NCI-H510A (cell line): Measurements from ENCODE around the gene ZNF417.
A peak's percentile ranks its signal among the peaks of the same experiment; 100 is the strongest.
"Not testable (repeated sequence)": the region's sequence is repeated elsewhere in the genome, so short reads cannot be mapped to it uniquely, and the experiment has no call there.

ENCODE experiments used
- DNase-seq: peaks from one replicate; lab custom pipeline; 2025; lab: John Stamatoyannopoulos, UW

The ZNF417 gene

GRCh38 chr19:57916168-57916995, at the start of gene ZNF417:
ZNF417 (minus strand) TSS chr19:57916592; CDS start chr19:57916411, 181 bp downstream.
- peak; percentile 93 for DNase-seq

- no peak for DNase-seq
Observed at GRCh38 chr19:57964761-57965160, 48.4 kb upstream of the ZNF417 start.

DNA sequence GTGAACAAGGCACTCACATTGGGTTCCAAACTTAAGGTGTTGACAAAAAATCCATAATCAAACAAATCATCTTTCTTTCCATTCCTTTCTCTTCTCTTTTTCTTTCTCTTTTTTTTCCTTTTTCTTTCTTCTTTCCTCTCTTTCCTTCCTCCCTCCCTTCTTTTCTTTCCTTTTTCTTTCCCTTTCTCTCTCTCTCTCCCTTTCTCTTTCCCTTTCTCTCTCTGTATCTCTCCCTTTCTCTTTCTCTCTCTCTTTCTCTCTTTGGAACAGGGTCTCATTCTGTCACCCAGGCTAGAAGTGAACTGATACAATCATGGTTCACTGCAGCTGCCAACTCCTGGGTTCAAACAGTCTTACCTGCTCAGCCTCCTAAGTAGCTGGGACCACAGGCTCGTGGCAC, 45.4 kb upstream of the ZNF417 start:
- no peak for DNase-seq

DNA sequence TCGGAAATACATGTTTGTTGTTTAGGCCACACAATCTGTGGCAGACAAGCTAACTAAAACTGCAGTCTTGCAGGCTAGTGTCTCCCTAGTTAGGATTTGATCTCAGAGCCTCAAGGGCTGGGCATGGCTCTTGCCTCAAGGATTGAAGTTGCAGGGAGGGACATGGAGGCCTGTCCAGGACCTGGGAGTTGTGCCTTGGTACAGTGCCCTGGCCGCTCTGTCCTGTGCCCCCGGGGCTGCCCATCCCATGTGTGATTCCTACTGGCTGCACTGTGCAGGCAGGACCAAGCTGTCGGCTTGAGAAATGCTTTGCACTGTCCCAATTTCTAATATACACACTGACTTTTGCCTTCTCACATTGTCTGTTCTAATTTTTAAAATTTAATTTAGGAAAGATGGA, 38.6 kb upstream of the ZNF417 start:
- DNase-seq, result no peak

DNA sequence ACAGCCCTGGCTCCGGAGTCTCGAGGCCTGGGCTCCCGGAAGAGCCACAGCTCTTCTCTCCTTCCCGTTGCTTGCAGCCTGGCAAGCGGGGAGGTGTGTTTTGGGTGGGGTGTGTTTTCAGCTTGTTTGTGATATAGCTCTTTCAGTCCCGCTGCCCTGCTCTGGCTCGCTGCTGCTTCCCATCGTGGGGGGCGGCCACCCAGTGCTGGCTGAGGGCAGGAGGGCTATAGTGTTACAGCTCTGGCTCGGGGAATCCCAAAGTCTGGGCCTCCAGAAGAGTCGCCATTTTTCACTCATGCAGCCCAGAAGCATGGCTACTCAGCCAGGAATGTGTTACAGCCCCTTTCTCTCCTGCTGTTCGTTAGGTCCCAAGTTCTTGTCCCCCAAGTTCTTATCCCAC, 33.3 kb upstream of the ZNF417 start:
- no peak for DNase-seq

DNA sequence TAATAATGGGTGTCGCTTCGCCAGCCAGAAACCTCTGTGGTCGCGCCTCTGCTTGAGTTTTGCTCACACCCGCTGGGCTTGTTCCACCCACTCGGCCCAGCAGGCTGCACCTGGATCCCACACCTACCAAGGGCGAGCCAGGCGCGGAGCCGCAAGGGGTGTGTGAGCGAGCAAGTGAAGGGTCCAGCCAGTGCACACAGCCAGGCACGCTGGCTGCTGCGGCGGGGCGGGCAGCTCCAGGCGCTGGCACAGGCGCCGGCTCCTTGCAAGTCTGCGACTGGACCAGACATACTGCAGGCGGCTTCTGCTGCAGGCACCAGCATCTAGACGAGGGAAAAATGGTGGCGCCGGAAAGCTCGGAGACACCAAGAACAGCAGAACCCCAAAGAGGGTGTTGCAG, 32.9 kb upstream of the ZNF417 start:
- no peak for DNase-seq

DNA sequence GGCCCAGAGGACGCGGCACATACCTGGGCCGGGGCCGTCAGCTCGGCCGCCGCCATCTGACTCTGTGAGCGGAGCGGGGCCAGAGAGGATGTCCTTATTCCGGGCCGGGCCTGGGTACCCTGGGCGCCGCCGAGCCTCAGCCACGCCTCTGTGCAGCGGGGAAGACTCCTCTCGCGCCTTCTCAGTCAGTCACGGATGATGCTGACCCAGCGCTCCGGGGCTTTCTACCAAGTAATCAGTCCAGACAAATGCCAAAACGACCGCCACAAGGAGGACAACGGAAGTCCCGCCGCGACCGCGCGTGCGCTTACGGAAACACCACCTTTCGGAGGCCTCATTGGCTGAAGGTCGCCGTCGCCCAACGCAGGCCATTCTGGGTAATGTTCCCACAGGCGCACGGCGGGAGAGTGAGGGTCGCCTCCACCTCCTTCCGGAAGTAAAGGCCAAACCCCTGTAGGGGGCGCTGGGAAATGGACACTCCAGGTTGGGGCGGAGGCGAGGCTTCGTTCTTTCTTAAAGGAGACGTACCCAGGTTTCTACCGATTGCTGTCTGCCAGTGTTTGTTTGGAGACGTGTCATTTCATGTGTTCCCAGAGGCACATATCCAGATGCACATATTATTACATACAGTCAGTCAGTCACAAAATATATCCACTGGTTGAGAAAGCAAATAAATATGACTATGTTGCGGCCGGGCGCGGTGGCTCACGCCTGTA, 31.2 kb upstream of the ZNF417 start, which contains the start of gene ZNF256:
TSS of gene ZNF256 (minus strand) at position 288 of the 716 bp plus-strand sequence. CDS start at position 56, 232 bp downstream.
- DNase-seq, result peak; percentile 96

DNA sequence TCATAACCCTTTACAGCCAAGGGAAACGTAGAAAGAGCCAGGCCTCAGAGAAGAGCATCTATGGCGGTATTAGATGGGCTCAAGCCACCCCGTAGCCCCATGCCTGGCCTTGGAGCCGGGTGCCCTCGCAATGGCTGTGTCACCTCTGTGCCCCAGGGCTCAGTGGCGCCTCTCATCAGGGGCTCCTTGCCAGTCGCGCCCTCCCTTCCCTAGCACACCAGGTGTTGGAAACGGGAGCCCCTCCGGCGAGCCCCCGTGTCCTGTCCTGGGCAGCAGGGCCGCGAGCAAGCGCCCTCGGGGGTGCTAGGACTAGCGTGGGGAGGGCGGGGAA, 30.7 kb upstream of the ZNF417 start:
- no peak for DNase-seq

GRCh38 chr19:57946316-57946715, 29.9 kb upstream of the ZNF417 start:
- no peak for DNase-seq

- DNase-seq, result no peak
Observed at GRCh38 chr19:57941593-57941992, 25.2 kb upstream of the ZNF417 start.

- DNase-seq, result no peak
Observed at GRCh38 chr19:57935731-57936130, 19.3 kb upstream of the ZNF417 start.

- peak; percentile 47 for DNase-seq
Observed at GRCh38 chr19:57934820-57935665, 18.7 kb upstream of the ZNF417 start, which contains the start of gene ZNF418. ZNF418 (minus strand) TSS chr19:57935402; CDS start chr19:57933822, 1,580 bp downstream.

DNA sequence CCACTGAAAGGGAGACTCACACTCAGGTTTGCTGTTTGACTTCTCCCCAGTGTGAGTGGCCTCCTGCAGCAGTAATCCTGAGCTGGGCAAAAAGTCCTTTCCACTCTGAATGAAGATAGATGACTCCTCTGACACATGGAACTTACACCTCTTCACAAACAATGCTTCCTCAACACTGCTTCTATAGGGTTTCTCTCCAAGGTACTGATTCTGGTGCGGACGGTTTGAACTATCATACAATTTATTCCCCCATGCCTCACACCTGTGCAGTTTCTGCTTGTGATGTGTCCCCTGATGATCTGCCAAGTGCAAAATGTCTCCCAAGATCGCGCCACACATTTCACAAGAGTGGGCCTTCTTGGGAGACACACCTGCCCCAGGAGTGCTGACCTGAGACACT, 11.2 kb upstream of the ZNF417 start:
- no peak for DNase-seq

GRCh38 chr19:57914531-57914930, 1.9 kb downstream of the ZNF417 start:
- no peak for DNase-seq

DNA sequence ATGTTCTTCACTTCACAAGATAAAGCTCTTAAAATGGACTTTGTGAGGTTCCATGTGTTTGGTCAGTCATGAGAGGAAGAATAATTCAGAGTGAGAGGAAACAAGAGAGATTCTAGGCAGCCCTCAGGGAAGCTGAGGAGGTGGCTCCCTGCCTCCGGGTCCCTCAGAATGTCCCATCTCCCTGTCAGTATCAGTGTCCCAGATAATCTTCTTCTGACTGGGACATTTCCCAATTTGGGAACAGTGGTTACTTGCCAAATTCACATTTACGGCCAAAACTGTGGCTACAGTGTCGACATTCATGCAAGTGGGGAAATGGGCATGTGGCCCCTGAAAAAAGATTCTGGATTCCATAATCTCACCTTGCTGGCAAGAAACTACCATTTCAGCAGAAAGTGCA, 9.0 kb downstream of the ZNF417 start:
- DNase-seq, result no peak

DNA sequence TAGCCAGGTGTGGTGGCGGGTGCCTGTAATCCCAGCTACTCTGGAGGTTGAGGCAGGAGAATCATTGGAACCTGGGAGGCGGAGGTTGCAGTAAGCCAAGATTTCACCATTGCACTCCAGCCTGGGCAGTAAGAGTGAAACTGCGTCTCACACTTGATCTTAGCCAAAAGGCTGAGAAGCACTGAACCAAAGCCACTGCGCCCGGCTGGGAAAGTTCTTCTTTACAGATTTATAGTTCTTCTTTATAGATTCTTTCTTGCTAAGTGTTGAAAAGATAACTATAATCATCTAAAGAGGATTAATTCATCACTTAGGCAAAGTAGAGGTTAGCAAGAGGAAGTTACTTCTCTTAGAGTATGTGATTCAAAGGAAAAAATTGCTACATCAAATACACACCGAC, 11.1 kb downstream of the ZNF417 start:
- DNase-seq, result no peak

- no peak for DNase-seq
Observed at GRCh38 chr19:57903618-57904184, 12.7 kb downstream of the ZNF417 start.

DNA sequence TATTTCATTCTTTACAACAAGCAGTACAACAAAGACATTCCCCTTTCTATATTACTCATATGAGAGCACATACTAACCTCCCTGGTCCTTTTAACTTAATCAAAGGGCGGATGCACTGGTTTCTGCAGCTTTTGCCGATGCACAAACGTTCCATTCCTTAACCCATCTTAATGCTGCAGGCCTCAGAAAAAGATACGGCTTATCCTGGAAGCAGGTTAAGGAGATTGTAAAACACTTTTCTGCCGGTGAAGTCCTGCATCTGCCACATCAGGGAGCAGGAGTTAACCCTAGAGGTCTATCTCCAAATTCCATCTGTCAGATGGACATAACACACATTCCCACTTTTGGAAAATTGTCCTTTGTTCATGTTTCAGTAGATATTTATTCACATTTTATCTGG, 16.1 kb downstream of the ZNF417 start:
- no peak for DNase-seq

GRCh38 chr19:57890706-57891105, 25.7 kb downstream of the ZNF417 start:
- not testable (repeated sequence) for DNase-seq

DNA sequence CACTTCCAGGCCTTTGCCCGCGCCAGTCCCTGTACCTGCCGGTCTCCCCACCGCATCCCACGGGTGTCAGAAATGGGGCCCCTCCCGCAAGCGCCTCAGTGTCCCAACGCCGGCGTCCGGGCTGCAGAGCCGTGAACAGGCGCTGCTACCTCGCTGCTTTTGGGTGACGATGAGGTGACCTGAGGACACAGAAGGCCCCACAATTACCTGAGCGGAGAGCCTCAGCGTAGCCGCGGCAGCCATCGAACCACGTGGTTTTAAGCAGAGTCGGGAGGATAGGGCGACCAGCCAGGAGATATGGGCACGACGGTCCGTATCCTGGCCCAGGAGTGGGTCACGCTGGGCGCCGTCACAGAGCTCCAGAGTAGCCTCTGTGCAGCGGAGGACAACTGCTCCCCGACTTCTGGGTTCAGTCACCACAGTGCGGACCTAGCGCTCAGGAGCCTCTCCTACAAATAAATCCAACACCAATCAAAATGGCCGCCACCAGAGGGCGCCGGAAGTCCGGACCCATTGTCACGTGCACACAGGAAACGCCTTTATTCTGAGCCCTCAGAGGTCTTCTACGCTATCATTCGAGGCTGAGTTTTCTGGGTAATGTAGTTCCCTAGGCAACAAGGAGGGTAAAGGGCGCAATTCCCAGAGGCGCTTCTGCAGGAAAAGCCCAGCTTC, 27.7 kb downstream of the ZNF417 start, which contains the start of gene ZNF814:
TSS of gene ZNF814 (minus strand) at position 478 of the 672 bp plus-strand sequence. CDS start at position 243, 235 bp downstream.
- peak; percentile 8 for DNase-seq

GRCh38 chr19:57888107-57888559, 28.3 kb downstream of the ZNF417 start:
- DNase-seq, result no peak
